ENCODE data around the gene BMP10. TPM values are rescaled to one million over a fixed set of nuclear protein-coding genes. Genes with fewer than 3 reads are reported as not detected.

The BMP10 gene
- polyA plus RNA-seq, 1 donor (not counting 4 experiments of a cell fraction or from before 2014, with no cell fraction given): 0.05 TPM

GRCh38 chr2:68862889-68863288 is 8.3 kb downstream of the BMP10 start:
- Histone ChIP-seq H3K9me1 (ENCODE audit: control insufficient read depth, extremely low read depth, insufficient read depth, low read length) (no peaks in the 10 kb centered on the region), H4K20me1 (ENCODE audit: control insufficient read depth, extremely low read depth, insufficient read depth, low read length) (no peaks in the 10 kb centered on the region), H3K79me2 (ENCODE audit: control insufficient read depth, insufficient read depth, low read length) (no peaks in the 10 kb centered on the region), H3K36me3 (ENCODE audit: control insufficient read depth in 2 of 2, extremely low read depth in 1 of 2, insufficient read depth in 2 of 2, low read length in 2 of 2) (no peaks in the 10 kb centered on the region), H3K27me3 (ENCODE audit: control insufficient read depth, extremely low read depth, insufficient read depth, low read length) (no peaks in the 10 kb centered on the region), H2AFZ (ENCODE audit: control insufficient read depth, low read length) (no peak overlapping the region), H3K4me2 (ENCODE audit: control insufficient read depth, extremely low read depth, insufficient read depth, low read depth, low read length) (no peak overlapping the region), H3K4me1 (ENCODE audit: control insufficient read depth, extremely low read depth, insufficient read depth, low read length) (no peaks in the 10 kb centered on the region), H3K27ac (ENCODE audit: control insufficient read depth, insufficient read depth, low read length) (no peak overlapping the region), H3K9ac (ENCODE audit: control insufficient read depth, extremely low read depth, insufficient read depth, low read length) (no peak overlapping the region), H3K4me3 (ENCODE audit: control insufficient read depth in 2 of 3, extremely low read depth in 1 of 3, insufficient read depth in 2 of 3, low read depth in 1 of 3, low read length in 3 of 3) (no peak overlapping the region), H3K9me3 (ENCODE audit: control insufficient read depth, low read depth, low read length) (no peaks in the 10 kb centered on the region)
- dilution Hi-C loops (cut with MboI; ENCODE audit: extremely low pct_ligation_motif_present, low sequenced_read_pairs): no loop called here
- DNase-seq (ENCODE audit: low read depth, low spot score) (no peak), FAIRE-seq (no peak)
- no peak for TF ChIP-seq CTCF (optimal IDR thresholded peaks at IDR 0.05 in 1 of 3, IDR thresholded peaks at IDR 0.05 in 1 of 3, conservative IDR thresholded peaks at IDR 0.05 in 1 of 3; ENCODE audit: extremely low read depth in 1 of 3, insufficient read depth in 2 of 3, low read length in 3 of 3)
- TF ChIP-seq EZH2 (IDR thresholded peaks at IDR 0.05; ENCODE audit: low read length): no peak

GRCh38 chr2:68861330-68861729 is 9.9 kb downstream of the BMP10 start:
- H3K9me1 ChIP-seq (ENCODE audit: control insufficient read depth, extremely low read depth, insufficient read depth, low read length): no peaks in the 10 kb centered on the region
- H3K36me3 ChIP-seq (ENCODE audit: control insufficient read depth in 2 of 2, extremely low read depth in 1 of 2, insufficient read depth in 2 of 2, low read length in 2 of 2): no peaks in the 10 kb centered on the region
- H3K4me1 ChIP-seq (ENCODE audit: control insufficient read depth, extremely low read depth, insufficient read depth, low read length): no peaks in the 10 kb centered on the region
- no peaks in the 10 kb centered on the region for H3K27me3 ChIP-seq (ENCODE audit: control insufficient read depth, extremely low read depth, insufficient read depth, low read length)
- no peak overlapping the region for H3K4me3 ChIP-seq (ENCODE audit: control insufficient read depth in 2 of 3, extremely low read depth in 1 of 3, insufficient read depth in 2 of 3, low read depth in 1 of 3, low read length in 3 of 3)
- no peak overlapping the region for H3K9ac ChIP-seq (ENCODE audit: control insufficient read depth, extremely low read depth, insufficient read depth, low read length)
- DNase-seq (ENCODE audit: low read depth, low spot score) (no peak), FAIRE-seq (no peak)
- dilution Hi-C loops (cut with MboI; ENCODE audit: extremely low pct_ligation_motif_present, low sequenced_read_pairs): no loop called here
- no peak overlapping the region for H3K4me2 ChIP-seq (ENCODE audit: control insufficient read depth, extremely low read depth, insufficient read depth, low read depth, low read length)
- no peaks in the 10 kb centered on the region for H3K79me2 ChIP-seq (ENCODE audit: control insufficient read depth, insufficient read depth, low read length)
- TF ChIP-seq EZH2 (IDR thresholded peaks at IDR 0.05; ENCODE audit: low read length) (no peak), CTCF (optimal IDR thresholded peaks at IDR 0.05 in 1 of 3, IDR thresholded peaks at IDR 0.05 in 1 of 3, conservative IDR thresholded peaks at IDR 0.05 in 1 of 3; ENCODE audit: extremely low read depth in 1 of 3, insufficient read depth in 2 of 3, low read length in 3 of 3) (no peak)
- no peak overlapping the region for H2AFZ ChIP-seq (ENCODE audit: control insufficient read depth, low read length)
- H3K9me3 ChIP-seq (ENCODE audit: control insufficient read depth, low read depth, low read length): no peaks in the 10 kb centered on the region
- no peaks in the 10 kb centered on the region for H4K20me1 ChIP-seq (ENCODE audit: control insufficient read depth, extremely low read depth, insufficient read depth, low read length)
- H3K27ac ChIP-seq (ENCODE audit: control insufficient read depth, insufficient read depth, low read length): no peak overlapping the region
